SHP77 treated with DMSO at 0.1 percent for 48 hours (cell line): Measurements from ENCODE around the gene ITFG2.
A peak's percentile ranks its signal among the peaks of the same experiment; 100 is the strongest.
"Not testable (repeated sequence)": the region's sequence is repeated elsewhere in the genome, so short reads cannot be mapped to it uniquely, and the experiment has no call there.

ENCODE experiments used
- DNase-seq: peaks from one replicate; lab custom pipeline; 2025; lab: John Stamatoyannopoulos, UW

ITFG2 gene

GRCh38 chr12:2812290-2813213, at the start of gene ITFG2:
ITFG2 (plus strand) TSS chr12:2812668; CDS start chr12:2812761, 93 bp downstream.
- DNase-seq: peak; percentile 76

- DNase-seq: no peak
Observed at GRCh38 chr12:2764398-2764797, 48.1 kb upstream of the ITFG2 start.

- DNase-seq: no peak
Observed at GRCh38 chr12:2765052-2765451, 47.4 kb upstream of the ITFG2 start.

- DNase-seq: no peak
Observed at GRCh38 chr12:2765608-2766007, 46.9 kb upstream of the ITFG2 start.

GRCh38 chr12:2768224-2768961, 44.1 kb upstream of the ITFG2 start:
- DNase-seq: no peak

GRCh38 chr12:2769866-2770533, 42.5 kb upstream of the ITFG2 start:
- no peak for DNase-seq

- DNase-seq: not testable (repeated sequence)
Observed at GRCh38 chr12:2770544-2770943, 41.9 kb upstream of the ITFG2 start.

GRCh38 chr12:2772370-2772769, 40.1 kb upstream of the ITFG2 start:
- DNase-seq: no peak

- DNase-seq: no peak
Observed at GRCh38 chr12:2773199-2773875, 39.1 kb upstream of the ITFG2 start.

- no peak for DNase-seq
Observed at GRCh38 chr12:2775431-2775830, 37.0 kb upstream of the ITFG2 start.

GRCh38 chr12:2776129-2776806, 36.2 kb upstream of the ITFG2 start:
- DNase-seq: no peak

GRCh38 chr12:2779281-2779680, 33.2 kb upstream of the ITFG2 start:
- no peak for DNase-seq

- no peak for DNase-seq
Observed at GRCh38 chr12:2783936-2784600, 28.4 kb upstream of the ITFG2 start.

GRCh38 chr12:2785017-2785416, 27.5 kb upstream of the ITFG2 start:
- no peak for DNase-seq

- no peak for DNase-seq
Observed at GRCh38 chr12:2791089-2791488, 21.4 kb upstream of the ITFG2 start.

- no peak for DNase-seq
Observed at GRCh38 chr12:2792671-2793500, 19.6 kb upstream of the ITFG2 start.

- DNase-seq: no peak
Observed at GRCh38 chr12:2793561-2793960, 18.9 kb upstream of the ITFG2 start.

GRCh38 chr12:2794191-2794735, 18.2 kb upstream of the ITFG2 start:
- no peak for DNase-seq

GRCh38 chr12:2794736-2795289, 17.7 kb upstream of the ITFG2 start, which contains the start of gene FKBP4:
FKBP4 (plus strand) TSS chr12:2794970; CDS start chr12:2795140, 170 bp downstream.
- no peak for DNase-seq
